ENCODE measurements around the gene NUDT22.

DNA sequence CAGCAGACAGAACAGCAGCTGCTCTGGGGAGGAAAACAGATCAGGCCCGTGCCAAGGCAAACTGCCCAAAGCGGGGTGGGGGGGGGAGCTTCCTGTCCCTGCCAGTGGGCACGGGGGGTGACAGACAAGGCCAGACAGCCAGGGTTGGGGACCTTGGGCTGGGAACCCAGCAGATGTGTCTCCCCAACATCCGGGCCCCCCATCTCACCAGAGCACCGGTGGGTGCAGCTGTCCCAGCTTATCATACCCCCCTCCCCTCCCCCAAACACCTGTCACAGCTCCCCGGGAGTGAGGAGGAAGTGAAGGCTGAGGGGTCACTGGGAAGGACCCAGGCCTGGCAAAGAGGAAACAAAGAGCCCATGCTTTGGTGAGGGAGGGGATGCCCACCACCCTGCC lies 19.3 kb downstream of the NUDT22 start:
- TF ChIP-seq, protein P1, sequence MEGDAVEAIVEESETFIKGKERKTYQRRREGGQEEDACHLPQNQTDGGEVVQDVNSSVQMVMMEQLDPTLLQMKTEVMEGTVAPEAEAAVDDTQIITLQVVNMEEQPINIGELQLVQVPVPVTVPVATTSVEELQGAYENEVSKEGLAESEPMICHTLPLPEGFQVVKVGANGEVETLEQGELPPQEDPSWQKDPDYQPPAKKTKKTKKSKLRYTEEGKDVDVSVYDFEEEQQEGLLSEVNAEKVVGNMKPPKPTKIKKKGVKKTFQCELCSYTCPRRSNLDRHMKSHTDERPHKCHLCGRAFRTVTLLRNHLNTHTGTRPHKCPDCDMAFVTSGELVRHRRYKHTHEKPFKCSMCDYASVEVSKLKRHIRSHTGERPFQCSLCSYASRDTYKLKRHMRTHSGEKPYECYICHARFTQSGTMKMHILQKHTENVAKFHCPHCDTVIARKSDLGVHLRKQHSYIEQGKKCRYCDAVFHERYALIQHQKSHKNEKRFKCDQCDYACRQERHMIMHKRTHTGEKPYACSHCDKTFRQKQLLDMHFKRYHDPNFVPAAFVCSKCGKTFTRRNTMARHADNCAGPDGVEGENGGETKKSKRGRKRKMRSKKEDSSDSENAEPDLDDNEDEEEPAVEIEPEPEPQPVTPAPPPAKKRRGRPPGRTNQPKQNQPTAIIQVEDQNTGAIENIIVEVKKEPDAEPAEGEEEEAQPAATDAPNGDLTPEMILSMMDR (IDR thresholded peaks at IDR 0.05; ENCODE audit: control extremely low read depth in 1 of 3, insufficient read depth in 1 of 3, low read depth in 1 of 3, low read length in 3 of 3): no peak
- no peak for TF ChIP-seq CEBPB (IDR thresholded peaks at IDR 0.05; ENCODE audit: low read depth, low read length)
- TF ChIP-seq SIN3A (conservative IDR thresholded peaks at IDR 0.05 in 1 of 2, IDR thresholded peaks at IDR 0.05 in 1 of 2; ENCODE audit: low read depth in 1 of 2, low read length in 2 of 2): no peak
- TF ChIP-seq POLR2A (IDR thresholded peaks at IDR 0.05; ENCODE audit: control extremely low read depth in 1 of 2, low read depth in 2 of 2, low read length in 2 of 2): no peak
- no peak for TF ChIP-seq KDM1A (IDR thresholded peaks at IDR 0.05; ENCODE audit: borderline replicate concordance, low read length)
- TF ChIP-seq EGR1 (IDR thresholded peaks at IDR 0.05; ENCODE audit: borderline replicate concordance, low read depth, low read length): no peak
- TF ChIP-seq EP300 (IDR thresholded peaks at IDR 0.05; ENCODE audit: borderline replicate concordance in 1 of 2, low read depth in 2 of 2, low read length in 2 of 2): no peak

Data from H1 (cell line).